Duodenal mucosa (tissue), 2 donors: ENCODE data around the gene ELF5.

Source experiments
- H3K27ac ChIP-seq: one replicate; pipeline ENCODE4 v1.7.0; 2013; ENCODE audit warnings: low read depth, low read length
- H3K27me3 ChIP-seq, 2 donors: one replicate each; pipeline ENCODE4 v1.7.0; 2013; ENCODE audit warnings: low read length in 2 of 2, control low read depth in 1 of 2; ENCODE audit not compliant: insufficient read depth in 2 of 2, control insufficient read depth in 1 of 2
- H3K36me3 ChIP-seq, 2 donors: one replicate each; pipeline ENCODE4 v1.7.0; 2013; ENCODE audit warnings: low read length in 2 of 2, control low read depth in 1 of 2; ENCODE audit not compliant: insufficient read depth in 2 of 2, control insufficient read depth in 1 of 2
- H3K4me1 ChIP-seq, 2 donors: one replicate each; pipeline ENCODE4 v1.7.0; 2013; ENCODE audit warnings: low read length in 2 of 2, control low read depth in 1 of 2; ENCODE audit not compliant: insufficient read depth in 2 of 2, control insufficient read depth in 1 of 2
- H3K4me3 ChIP-seq, 2 donors: one replicate each; pipeline ENCODE4 v1.7.0; 2013; ENCODE audit warnings: low read length in 2 of 2, low read depth in 1 of 2
- H3K9ac ChIP-seq, 2 donors: one replicate each; pipeline ENCODE4 v1.7.0; 2013; ENCODE audit warnings: low read length in 2 of 2, low read depth in 1 of 2
- H3K9me3 ChIP-seq, 2 donors: one replicate each; pipeline ENCODE4 v1.7.0; 2013; ENCODE audit warnings: low read length in 2 of 2, control low read depth in 1 of 2; ENCODE audit not compliant: control insufficient read depth in 1 of 2

Gene ELF5

DNA sequence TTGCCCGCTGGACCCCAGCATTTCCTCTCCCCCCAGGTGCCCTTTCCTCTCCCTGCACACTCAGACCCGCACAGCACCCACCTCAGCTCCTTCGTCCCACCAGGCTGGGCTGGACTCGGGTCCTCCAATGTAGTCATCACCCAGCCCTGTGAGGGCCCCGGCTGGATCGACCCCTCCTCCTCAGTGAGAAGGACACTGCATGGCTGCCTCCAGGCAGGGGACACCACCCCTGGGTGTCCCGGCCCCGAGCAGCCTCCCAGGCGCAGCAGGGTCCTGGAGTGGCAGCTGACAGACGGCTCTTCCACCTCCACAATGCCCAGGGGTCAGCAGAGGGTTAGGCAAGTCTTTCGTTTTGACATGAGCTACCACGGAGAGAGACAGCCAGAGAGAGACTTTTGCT, 11.1 kb upstream of the ELF5 start:
- Histone ChIP-seq H3K36me3 (no peaks in the 10 kb centered on the region), H3K9ac (no peak overlapping the region), H3K4me1 (no peaks in the 10 kb centered on the region), H3K27me3 (no peaks in the 10 kb centered on the region), H3K9me3 (no peaks in the 10 kb centered on the region), H3K27ac (no peak overlapping the region), H3K4me3 (no peak overlapping the region)

DNA sequence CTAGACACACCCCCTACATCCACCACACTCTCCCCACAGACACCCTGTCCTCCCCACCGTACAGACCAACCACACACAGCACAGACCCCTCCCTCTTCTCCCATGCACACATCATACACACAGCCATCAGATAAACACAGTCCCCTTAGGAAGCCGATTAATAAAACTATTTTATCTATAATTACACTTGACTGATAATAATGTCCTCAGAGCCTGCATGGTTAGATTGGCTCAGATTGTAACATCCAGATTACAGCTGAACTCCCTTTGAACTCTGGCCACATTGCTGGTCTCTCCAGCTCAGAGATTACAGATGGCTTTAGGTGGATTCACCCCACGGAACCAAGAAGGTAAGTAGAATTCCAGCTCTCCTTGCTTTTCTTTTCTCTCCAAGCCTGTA, 9.5 kb upstream of the ELF5 start:
- no peak overlapping the region for H3K9ac ChIP-seq
- H3K27me3 ChIP-seq, result no peaks in the 10 kb centered on the region
- H3K36me3 ChIP-seq, result no peaks in the 10 kb centered on the region
- H3K9me3 ChIP-seq, result no peaks in the 10 kb centered on the region
- H3K27ac ChIP-seq, result no peak overlapping the region
- no peak overlapping the region for H3K4me3 ChIP-seq
- H3K4me1 ChIP-seq, result no peaks in the 10 kb centered on the region

DNA sequence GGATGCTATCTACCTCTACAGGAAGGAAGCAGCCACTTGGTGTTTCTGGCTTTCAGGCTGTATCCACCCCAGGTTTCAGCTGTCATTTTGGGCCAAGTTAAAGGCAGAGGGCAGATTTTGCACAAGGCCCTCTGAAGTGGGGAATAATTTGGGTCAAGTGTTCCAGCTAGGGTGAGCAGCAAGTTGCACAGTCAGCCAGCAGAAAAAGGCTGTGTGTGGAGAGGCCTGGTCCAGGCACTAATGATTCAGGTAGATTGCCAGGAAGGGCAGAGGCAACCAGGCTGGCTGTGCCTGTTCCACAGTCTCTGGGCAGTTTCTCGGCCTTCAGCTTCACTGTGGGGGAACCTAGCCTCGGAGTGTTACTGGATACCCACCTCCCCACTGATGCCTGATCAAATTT, 8.6 kb upstream of the ELF5 start:
- Histone ChIP-seq H3K27ac (no peak overlapping the region), H3K4me1 (no peaks in the 10 kb centered on the region), H3K9ac (no peak overlapping the region)

DNA sequence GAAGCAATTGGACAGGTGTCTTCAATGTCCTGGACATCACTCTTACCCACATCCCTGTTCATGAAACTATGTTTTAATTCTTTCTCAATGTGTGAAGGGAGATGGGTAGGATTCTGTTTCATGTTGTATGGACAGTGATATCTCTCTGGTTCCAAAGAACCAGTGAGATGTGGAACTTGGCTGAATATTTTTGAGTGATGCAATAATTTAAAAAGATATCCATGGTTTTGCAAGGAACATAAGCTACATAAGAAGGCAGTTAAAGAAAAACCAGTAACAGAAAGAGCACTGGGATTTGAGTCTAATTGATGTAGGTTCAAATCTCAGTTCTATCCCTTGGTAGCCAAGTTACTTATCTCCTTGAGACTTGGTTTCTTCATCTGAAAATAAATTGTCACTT, 7.7 kb upstream of the ELF5 start:
- H3K4me1 ChIP-seq, result no peaks in the 10 kb centered on the region
- H3K36me3 ChIP-seq, result no peaks in the 10 kb centered on the region
- H3K27ac ChIP-seq, result no peak overlapping the region
- H3K27me3 ChIP-seq, result no peaks in the 10 kb centered on the region
- H3K9me3 ChIP-seq, result no peaks in the 10 kb centered on the region
- no peak overlapping the region for H3K9ac ChIP-seq
- H3K4me3 ChIP-seq, result no peak overlapping the region

More for the DNA sequence above, 8.6 kb upstream of the ELF5 start:
- H3K9me3 ChIP-seq, result no peaks in the 10 kb centered on the region
- no peaks in the 10 kb centered on the region for H3K27me3 ChIP-seq
- H3K4me3 ChIP-seq, result no peak overlapping the region
- no peaks in the 10 kb centered on the region for H3K36me3 ChIP-seq

DNA sequence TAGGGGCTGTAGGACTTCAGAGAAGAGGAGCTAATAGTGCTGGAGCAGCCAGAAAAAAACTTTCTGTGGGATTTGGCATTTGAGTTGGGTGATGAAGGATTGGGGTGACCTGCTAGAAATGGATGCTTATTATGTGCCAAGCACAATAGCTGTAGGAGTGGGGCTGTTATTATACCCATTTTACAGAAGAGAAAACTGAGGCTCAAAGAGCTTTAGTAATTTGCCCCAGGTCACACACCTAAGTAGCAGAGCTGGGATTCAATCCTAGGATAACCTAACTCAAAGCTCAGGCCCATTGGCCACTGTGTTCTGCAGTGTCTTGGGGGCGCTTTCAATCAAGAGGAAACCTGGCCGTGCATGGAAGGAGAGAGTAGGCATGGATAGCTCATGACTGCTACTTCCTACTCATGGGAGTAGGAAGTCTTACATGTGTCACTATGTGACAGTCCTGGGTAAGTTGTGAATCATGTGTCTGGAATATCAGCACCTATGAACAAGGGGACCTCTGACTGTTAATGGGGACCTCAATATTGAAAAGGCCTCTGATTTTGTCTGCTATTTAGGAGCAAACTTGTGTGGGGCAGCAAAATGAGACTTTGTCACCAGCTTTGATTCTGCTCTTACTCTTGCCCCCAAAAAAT, 6.1 kb upstream of the ELF5 start:
- Histone ChIP-seq H3K9me3 (no peaks in the 10 kb centered on the region), H3K4me3 (no peak overlapping the region), H3K36me3 (no peaks in the 10 kb centered on the region), H3K4me1 (no peaks in the 10 kb centered on the region), H3K27me3 (no peaks in the 10 kb centered on the region), H3K27ac (no peak overlapping the region), H3K9ac (no peak overlapping the region)

DNA sequence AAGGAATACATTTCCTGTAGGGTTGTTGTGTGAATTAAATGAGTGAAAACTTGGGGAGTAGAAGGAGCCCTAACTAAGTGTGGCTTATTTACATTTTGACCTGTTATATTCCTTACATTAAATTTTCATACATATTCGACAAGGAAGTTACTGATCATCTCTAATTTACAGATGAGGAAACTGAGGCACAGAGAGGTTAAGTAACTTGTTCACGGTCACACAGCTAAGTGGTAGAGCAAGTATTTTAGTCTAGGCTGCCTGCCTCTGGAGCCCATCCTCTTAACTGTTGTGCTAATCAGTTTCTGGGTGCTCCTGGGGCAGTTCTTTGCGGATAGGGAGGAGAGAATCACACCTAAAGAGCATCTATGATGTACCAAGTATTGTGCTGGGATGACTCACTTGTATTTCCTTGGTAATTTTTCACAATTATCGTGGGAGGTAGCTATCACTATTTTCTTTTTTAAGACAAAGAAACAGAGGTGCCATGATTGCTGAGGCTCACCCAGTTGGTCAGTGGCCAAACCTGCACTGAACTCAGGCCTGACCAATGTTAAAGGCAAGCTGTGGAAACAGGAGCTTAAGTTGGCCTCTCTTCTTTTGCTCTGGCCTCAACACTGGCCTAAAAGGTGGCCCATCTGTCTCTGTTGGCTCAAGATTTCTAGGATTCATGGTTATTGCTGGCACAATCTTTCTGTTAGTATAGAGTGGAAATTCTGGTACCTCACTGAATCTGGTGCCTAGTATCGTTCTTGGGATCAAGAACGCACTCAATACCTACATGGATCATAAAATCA, 2.9 kb upstream of the ELF5 start:
- Histone ChIP-seq H3K9ac (no peak overlapping the region), H3K27ac (no peak overlapping the region)

DNA sequence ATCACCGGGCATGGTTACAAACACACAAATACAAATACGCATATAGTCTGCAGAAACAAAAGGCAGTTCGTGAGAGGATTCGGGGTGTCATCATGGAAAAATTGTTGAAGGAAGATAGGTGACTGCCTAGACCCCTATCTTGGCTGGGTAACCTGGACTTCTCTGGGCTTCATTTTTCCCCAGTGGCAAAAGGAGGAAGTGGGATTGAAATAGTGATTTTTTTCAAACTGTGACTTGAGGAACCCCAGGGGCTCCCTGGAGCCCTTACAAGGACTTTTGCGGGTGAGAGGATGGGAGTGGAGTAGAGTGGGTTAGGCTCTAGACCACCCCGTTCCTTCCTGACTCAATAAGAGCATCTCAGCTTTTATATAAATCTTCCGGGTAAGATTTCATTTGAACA, 1.0 kb upstream of the ELF5 start:
- Histone ChIP-seq H3K36me3 (no peaks in the 10 kb centered on the region), H3K4me3 (no peak overlapping the region), H3K9me3 (no peaks in the 10 kb centered on the region), H3K4me1 (no peaks in the 10 kb centered on the region), H3K27ac (no peak overlapping the region), H3K9ac (no peak overlapping the region), H3K27me3 (no peaks in the 10 kb centered on the region)

More for the DNA sequence above, 2.9 kb upstream of the ELF5 start:
- Histone ChIP-seq H3K9me3 (no peaks in the 10 kb centered on the region), H3K4me1 (no peaks in the 10 kb centered on the region), H3K4me3 (no peak overlapping the region), H3K27me3 (no peaks in the 10 kb centered on the region), H3K36me3 (no peaks in the 10 kb centered on the region)

DNA sequence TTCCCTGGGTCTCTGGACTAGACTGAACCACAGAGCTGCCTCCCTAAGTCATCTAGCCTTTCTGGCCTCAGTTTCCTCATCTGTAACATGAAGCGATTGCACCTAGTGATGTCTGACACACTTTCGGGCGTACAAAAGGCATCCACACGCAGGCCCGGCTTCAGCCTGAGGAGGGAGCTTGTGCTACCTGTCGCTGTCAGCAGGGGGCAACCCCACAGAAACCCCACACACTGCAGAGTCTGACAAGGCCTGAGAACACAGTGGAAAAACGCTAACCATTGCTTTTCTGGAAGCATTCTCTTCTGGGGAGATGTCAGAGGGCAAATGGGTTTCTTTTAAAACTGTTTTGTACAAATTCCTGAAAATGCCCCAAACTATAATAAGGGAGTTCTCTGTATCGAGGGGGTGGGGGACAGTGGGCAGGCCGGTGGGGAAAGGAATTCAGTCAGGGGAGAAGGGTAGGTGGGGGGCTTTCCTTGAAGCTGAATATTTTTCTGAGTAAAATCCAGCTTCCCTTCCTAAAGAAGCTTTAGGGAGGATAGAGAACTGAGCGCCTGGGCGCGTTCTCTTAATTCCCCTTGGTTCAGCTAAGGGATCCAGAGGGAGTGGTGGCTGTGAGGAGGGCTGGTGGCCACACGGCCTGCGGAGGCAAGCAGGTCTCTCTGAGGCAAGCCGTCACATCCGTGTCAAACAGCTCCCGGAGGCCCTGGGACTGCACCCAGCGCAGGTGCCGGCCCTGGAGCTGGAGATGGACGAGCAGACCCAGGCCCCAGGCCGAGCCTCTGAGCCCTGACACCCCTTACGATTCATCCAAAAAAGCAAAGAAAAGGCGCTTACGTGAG, 533 bp downstream of the ELF5 start:
- Histone ChIP-seq H3K9ac (no peak overlapping the region), H3K4me1 (no peaks in the 10 kb centered on the region), H3K36me3 (no peaks in the 10 kb centered on the region), H3K27ac (no peak overlapping the region), H3K27me3 (no peaks in the 10 kb centered on the region), H3K4me3 (no peak overlapping the region), H3K9me3 (no peaks in the 10 kb centered on the region)

DNA sequence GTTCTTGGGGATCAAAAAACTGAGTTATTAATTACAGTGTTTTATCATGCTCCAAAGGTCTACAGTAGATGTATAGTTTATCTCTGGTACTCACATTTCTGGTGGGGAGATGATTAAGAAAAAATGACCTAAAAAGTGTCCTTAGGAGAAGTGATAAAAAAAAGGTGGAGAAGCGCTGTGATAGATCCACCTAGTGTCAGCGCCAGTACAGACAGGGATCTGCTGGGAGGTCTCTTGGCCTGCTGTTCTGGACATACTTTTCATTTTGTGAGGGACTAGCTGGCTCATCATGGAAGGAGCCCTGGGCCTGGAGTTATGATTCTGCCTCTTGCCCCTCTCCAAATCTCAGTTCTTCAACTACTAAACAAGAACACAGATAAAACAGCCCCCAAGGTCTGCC, 2.9 kb downstream of the ELF5 start:
- Histone ChIP-seq H3K9me3 (no peaks in the 10 kb centered on the region), H3K27me3 (no peaks in the 10 kb centered on the region), H3K36me3 (no peaks in the 10 kb centered on the region), H3K9ac (no peak overlapping the region), H3K4me3 (no peak overlapping the region), H3K4me1 (no peaks in the 10 kb centered on the region), H3K27ac (no peak overlapping the region)

DNA sequence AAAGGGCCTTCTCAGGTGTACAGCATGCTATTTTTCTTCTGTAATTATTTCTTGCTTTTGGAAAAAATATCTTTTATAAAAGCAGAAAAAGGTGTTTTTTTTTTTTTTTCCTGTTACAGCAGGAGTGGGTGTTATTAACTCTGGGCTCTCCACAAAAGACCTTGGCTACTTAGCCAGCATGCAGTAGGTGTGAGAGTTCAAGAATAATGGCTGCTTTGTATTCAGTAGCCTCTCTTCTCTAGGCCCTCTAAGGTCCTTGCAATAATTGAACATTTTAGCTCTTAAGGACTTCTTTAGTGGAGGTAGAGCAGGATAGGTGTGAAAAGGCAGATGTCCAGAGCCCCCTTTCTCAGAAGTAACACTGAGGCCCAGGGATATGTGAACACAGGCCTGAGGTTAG, 3.4 kb downstream of the ELF5 start:
- Histone ChIP-seq H3K27me3 (no peaks in the 10 kb centered on the region), H3K36me3 (no peaks in the 10 kb centered on the region), H3K4me1 (no peaks in the 10 kb centered on the region), H3K9me3 (no peaks in the 10 kb centered on the region), H3K27ac (no peak overlapping the region), H3K9ac (no peak overlapping the region), H3K4me3 (no peak overlapping the region)
